HG02870 (cell line): ENCODE measurements around the gene FGF14.

ENCODE experiments used
- ATAC-seq: cut with Tn5 transposase; IDR thresholded peaks from one replicate; pipeline ENCODE4 v1.9.1; 2021; ENCODE audit warnings: mild to moderate bottlenecking, moderate library complexity; ENCODE audit not compliant: unreplicated experiment

Gene FGF14

DNA sequence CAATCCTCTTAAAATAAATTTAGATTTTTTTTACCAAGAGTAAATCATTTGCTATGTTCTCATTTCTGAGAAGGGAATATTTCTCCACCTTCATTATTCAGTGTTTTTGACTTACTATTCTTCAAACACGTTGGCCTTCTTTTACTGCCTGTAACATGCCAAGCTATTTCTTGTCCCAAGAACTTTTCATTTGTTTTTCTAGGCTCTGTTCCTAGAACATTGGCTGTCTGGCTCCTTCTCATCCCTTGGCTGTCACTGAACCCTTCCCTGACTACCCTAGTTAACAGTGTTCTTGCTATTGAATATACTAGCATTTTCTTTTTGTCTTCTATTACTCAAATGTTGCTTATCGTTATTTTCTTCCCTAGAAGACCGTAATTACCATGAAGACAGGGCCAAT, 701.2 kb downstream of the FGF14 start:
- no peak for ATAC-seq

GRCh38 chr13:101698400-101698799, 703.4 kb downstream of the FGF14 start:
- ATAC-seq: no peak

DNA sequence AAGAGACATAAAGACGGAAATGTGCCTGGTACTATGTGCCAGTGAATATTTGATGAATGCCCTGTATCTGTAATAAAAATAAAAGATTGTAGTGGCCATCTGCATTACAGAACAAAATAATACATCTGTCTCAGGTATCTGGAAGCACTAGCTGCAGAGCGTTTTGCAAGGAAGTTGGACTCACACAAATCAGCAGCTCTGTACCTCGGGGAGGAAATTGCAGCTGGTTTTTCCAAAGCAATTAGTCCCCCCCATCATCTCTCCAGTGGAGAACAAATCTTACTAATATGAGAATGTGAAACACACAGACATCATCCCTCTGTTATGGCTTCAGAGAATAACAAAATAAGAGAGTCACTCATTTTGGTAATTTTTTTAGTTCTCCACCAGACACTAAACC, 704.1 kb downstream of the FGF14 start:
- ATAC-seq: no peak

DNA sequence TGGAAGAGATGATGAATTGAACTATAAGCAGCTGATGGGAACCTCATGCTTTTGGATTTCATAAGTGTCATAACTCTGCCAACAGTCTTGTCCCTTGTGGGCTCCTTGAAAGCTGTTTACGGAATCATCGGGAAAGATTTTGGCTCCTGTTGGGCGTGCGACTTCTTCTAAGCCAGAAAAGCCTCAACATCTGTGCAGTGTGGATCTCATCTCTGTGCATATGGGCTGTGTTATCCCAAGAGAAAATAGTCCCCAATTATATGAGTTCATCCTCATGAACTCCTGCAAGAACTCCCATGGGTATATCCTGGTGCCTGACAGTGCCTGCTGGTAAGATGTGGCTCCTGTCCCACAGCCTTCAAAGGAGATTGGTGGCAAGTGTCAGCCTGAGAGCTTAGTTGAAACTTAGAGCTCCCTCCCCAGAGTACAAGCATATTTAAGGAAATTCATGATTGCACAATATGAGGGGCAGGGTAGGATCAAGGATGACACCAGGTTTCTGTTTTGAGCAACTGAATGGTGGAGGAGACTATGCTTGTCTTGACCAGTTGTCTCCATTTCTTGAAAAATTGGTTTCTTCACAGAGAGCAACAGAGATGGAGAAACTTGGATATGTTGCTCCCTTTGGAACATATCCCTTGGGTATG, 705.9 kb downstream of the FGF14 start:
- ATAC-seq: no peak

GRCh38 chr13:101691341-101691860, 710.4 kb downstream of the FGF14 start:
- ATAC-seq: no peak

DNA sequence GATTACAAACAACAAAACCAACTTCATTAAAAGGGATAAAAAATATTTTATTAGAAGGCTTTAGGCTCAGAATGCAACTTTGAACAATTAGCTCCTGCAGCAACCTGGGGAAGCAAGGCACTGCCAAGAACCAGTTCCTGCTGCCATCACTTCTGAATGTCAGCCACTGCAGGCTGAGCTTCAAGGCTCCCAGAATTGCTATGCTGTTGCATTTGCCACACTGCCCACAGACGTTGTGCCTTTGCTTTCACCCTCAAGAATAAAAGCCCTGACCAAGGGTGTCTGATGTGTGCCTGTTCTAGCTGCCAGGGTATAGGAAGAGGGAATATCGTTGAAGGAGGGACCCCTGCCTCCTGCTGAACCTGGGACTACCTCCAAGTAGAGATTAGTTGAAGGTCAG, 711.0 kb downstream of the FGF14 start:
- ATAC-seq: no peak

- no peak for ATAC-seq
Measured at GRCh38 chr13:101686003-101686402, 715.8 kb downstream of the FGF14 start.

GRCh38 chr13:101681834-101682233, 720.0 kb downstream of the FGF14 start:
- no peak for ATAC-seq

DNA sequence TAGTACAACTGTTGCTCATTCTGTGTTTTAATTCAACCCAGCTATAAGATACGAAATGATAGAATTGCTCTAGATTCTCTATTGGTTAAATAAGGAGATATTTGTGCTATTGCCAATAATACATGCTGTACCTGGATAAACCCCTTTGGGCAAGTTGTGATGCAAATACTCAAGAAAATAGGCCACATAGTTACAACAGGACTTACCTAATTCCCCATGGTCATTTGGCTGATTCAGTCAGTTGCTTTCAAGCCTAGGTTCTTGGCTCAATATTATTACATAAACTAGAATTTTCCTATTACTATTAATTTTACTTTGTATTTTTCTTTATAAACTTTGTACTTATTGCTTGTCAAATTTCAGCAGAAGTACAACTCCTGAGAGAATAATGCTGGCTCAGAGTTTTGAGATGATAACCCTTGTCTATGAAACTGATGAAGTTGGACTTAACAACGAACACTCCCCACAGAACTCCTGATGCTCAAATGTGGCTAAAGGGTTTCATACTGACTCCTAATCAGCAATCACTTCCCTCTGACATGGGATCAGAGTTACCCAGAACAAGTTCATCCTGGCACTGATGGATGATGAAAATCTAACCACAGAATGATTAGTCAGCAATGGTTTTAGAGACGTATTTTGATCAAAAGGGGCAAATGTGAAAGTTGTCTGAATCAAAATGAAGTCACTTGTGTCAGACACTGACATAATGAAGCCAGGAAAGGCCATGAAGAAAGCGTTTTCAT, 728.3 kb downstream of the FGF14 start:
- ATAC-seq: no peak

GRCh38 chr13:101661839-101662238, 740.0 kb downstream of the FGF14 start:
- ATAC-seq: no peak
